GM19240 (cell line): Measurements from ENCODE around the gene LILRB2.
"Not testable (repeated sequence)": the region's sequence is repeated elsewhere in the genome, so short reads cannot be mapped to it uniquely, and the experiment has no call there.

Source experiments
- DNase-seq: peaks from one replicate; pipeline ENCODE4 v3.0.0; 2011; ENCODE audit warnings: low spot score; ENCODE audit not compliant: insufficient read length

The LILRB2 gene

DNA sequence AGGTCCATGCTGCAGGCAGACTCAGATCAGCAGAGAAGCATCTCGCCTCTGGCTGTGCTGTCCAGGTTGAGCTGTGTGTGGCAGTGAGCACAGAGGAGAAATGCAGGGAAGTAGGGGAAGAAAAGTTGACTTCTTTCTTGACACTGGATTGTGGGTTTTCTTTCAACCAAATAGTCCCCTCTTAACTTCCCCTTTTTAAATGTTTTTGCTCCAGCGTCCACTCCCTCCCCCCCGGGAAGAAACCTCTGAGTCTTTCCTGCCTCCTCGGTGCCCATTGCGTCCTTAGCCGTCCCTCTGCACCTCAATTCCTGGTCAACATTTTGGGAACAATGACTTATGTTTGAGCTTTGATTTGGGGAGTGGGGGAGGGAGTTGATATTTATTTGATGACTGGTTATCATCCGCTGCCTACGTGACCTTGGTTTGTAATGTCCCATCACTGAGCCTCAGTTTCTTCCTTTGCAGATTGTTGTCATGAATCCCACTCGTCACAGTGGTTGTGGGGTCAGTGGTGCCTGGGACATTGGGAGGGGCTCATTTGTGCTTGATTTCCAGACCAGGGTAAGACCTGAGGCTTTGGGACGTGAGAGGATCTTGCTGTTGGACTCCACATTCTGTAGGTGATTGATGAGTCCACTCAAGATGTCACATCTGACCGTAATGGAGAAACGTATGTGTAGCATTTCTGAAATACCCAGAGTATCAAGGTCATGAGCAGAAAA lies at the start of gene LILRB2:
Gene LILRB2 (minus strand): TSS at position 104 of the 722 bp plus-strand sequence. CDS start 614 bp downstream, outside the sequence.
- no peak for DNase-seq

DNA sequence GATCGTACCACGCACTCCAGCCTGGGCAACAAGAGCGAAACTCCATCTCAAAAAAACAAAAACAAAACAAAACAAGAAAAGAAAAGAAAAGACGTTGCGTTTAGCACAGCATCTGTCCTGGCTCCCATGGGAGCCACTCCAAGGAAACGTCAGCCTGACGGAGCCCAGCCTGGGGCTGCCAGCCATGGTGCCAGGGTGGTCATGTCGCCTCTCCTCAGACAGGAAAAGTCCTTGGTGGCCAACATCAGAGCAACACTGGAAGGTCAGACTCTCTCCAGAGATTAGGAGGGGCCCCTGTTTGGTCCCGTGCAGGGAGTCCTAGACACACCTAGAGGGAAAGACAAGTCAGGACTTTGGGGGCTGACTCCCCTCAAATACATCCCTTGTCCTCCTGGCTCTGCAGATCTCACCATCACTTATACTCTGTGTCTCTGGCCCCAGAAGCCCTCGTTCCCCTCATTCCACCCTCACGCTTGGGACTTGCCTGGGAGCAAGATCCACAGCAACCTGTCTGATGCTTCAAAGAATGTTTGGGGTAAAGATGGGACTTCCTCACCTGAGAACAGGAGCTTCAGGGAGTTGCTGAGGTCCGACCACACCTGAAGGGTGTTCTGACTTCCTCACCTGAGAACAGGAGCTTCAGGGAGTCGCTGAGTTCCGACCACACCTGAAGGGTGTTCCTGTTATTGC lies 48.7 kb upstream of the LILRB2 start:
- DNase-seq, result no peak

DNA sequence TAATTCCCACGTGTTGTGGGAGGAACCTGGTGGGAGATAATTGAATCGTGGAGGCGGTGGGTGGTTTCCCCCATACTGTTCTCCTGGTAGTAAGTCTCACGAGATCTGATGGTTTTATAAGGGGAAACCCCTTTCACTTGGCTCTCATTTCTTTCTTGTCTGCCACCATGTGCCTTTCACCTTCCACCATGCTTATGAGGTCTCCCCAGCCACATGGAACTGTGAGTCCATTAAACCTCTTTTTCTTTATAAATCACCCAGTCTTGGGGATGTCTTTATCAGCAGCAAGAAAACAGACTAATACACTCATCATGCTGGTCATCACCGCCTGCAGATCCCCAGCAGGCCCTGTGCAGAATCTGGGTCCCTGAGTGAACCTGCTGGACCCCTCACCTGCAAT lies 47.9 kb upstream of the LILRB2 start:
- DNase-seq, result not testable (repeated sequence)

DNA sequence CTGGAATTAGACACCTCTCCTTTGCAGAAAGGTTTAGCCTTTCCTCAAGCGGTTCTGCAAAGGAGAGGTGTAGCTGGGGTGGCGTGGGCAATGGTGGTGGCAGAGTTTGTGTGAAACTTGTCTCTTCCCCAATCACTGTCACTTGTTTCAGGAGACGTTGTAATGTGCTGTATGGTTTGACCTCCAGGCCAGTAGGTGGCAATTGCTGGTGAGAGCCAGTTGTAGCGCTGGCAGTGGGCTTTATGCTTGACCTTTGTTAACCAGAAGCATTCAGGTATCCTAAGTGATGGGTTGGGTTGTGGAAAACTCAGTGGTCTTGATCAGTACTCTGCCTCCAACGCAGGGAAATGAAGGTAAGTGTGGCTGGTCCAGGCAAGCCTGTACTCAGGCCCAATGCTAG lies 44.7 kb upstream of the LILRB2 start:
- DNase-seq, result no peak

DNA sequence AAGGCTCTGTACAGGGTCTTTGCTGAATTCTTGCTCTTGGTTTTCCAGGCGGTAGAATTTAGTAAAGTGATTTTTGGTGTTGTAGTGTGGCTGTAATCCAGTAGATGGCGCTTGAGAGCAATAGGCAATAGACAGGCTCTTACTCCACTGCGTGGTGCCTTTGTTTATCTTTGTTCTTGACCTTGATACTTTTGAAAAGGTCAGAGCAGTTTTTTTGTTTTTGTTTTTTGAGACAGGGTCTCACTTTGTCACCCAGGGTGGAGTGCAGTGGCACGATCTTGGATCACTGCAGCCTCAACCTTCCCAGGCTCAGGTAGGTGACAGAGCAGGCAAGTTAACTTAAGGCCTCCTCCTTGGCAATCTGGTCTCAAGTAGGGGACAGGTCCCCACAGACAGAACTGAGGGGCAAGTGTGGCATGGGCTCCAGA lies 44.3 kb upstream of the LILRB2 start:
- peak; percentile 46 for DNase-seq

DNA sequence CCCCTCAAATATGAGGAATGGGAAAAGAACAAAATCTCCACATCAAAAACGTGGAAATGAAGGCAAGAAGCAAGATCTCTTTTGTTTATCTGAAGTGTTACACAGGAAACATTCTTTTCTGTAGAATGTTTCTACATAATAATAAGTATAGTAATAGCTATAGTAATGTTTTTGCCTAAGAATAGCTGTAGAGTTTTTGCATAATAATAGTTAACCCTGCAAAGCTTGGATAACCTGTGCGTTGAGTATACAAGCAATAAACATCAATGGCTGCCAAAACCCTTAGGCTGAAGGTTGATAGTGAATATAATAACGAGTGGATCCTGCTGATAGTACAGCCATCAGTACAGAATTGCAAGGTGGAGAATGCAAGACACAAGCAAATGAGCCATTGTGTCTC lies 43.2 kb upstream of the LILRB2 start:
- no peak for DNase-seq

DNA sequence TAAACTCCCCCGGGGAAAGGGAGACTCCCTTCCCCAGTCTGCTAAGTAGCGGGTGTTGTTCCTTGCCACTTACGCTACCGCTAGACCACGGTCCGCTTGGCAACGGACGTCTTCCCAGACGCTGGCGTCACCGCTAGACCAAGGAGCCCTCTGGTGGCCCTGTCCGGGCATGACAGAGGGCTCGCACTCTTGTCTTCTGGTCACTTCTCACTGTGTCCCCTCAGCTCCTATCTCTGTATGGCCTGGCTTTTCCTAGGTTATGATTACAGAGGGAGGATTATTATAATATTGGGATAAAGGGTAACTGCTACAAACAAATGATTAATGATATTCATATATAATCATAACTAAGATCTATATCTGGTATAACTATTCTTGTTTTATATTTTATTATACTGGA lies 42.0 kb upstream of the LILRB2 start:
- not testable (repeated sequence) for DNase-seq

DNA sequence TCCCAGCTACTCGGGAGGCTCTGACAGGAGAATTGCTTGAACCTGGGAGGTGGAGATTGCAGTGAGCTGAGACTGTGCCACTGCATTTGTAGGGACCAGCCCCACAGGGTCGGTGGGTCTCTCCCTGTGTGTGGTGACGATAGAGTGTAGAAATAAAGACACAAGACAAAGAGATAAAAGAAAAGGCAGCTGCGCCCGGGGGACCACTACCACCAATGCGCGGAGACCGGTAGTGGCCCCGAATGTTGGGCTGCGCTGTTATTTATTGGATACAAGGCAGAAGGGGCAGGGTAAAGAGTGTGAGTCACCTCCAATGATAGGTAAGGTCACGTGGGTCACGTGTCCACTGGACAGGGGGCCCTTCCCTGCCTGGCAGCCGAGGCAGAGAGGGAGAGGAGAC lies 41.4 kb upstream of the LILRB2 start:
- not testable (repeated sequence) for DNase-seq

DNA sequence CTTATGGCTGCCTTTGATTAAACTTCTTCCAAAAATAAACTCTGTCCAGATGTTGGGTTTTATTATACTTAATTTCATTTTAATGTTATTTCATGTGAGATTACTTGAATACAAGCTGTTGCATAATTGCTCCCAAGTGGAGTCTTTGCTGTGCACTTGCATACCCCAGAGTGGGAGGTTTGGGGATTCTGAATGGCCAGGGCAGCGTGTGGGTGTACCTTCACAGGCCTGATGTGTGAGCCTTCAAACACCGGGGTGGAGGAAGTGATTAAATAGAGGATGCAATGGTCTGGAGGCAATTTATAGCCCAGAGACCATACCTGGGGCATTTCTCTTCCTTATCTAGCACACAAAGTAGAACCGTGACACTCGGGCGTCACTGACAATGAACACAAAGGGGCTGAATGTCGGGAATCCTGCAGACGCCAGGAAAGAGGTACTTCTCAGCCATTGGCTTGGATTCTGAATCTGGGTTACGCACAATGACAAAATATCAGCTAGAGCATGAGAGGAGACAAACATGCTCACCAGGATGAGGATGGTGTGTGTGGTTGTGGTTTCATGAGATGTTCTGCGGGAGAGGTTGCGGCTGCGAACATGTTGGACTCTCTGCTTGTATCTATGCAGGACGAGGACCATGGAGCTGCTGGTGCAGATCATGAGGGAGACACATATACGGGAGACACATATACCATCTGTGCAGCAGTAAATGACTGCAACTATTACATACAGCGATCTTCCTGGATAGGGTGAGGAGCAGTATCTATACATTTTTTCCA lies 39.2 kb upstream of the LILRB2 start:
- DNase-seq, result no peak

DNA sequence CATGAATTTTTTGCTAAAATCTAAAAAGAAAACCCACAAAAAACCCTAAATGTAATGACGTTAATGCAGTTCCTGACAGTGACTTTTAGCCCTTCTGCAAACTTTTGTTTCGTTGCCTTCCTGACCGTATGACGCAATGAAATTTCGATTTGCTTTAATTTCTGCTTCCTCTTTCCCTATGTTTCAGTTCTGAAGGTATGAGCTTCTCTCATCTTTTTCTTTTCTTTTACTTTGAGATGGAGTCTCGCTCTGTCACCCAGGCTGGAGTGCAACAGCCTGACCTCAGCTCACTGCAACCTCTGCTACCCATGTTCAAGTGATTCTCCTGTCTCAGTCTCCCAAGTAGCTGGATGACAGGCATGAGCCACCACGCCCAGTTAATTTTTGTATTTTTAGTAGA lies 38.1 kb upstream of the LILRB2 start:
- no peak for DNase-seq

DNA sequence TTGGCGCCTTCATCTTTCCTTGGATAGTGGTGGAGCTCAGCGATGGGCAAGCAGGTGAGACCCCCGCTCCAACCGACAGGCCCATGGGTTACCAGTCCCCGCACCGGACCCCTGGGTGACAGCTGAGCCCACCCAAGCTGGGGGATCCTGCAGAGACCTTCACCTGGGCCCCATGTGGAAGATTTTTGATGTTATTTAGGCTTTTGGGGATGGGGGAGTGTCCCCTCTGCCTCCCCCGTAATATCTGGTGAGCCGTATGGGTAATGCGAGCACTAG lies 37.0 kb upstream of the LILRB2 start:
- DNase-seq, result no peak

DNA sequence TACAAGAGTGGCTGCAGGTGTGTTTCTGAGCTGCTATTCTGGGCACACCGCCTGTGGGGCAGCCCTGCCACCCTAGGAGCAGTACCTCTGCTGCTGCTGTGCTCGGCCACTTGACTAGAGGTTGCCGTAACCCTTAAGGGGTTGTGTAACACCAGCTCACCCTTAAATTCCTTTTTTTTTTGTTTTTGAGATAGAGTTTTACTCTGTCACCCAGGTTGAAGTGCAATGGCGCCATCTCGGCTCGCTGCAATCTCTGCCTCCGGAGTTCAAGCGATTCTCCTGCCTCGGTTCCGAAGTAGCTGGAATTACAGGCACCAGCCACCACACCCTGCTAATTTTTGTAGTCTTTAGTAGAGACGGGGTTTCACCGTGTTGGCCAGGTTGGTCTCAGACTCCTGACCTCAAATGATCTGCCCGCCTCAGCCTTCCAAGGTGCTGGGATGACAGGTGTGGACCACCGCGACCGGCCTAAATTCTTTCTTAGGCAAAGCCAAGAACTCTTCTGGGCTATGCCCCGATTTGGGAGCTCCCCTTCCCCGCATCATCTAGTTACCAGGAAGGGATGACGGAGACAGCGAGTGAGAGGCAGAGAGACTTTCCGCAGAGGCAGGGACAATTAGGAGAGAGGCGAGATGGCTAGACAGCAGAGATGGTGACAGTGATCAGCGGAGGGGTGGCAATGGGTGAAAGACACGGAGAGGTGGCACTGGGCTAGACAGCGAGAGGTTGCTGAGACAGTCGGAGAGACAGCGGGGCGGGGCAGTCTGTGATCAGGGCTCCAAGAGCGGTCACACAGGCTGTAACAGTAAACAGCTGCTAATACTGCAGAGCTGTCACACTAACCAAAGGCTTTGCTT lies 36.4 kb upstream of the LILRB2 start:
- no peak for DNase-seq

DNA sequence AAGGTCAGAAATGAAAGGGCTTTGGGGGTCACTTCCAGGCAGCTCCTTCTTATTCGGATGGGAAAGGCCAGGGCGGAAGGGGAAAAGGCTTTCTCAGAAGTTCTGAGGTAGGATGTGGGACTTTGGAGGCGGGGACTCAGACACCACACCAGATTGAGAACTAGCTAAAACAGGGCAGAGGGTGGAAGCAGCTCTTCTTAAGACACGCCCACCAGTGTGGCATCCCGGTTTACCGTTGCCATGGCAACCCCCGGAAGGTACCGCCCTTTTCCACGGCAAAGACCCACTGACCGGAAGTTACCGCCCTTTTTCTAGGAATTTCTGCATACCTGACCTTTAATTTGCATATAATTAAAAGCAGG lies 35.8 kb upstream of the LILRB2 start:
- no peak for DNase-seq

DNA sequence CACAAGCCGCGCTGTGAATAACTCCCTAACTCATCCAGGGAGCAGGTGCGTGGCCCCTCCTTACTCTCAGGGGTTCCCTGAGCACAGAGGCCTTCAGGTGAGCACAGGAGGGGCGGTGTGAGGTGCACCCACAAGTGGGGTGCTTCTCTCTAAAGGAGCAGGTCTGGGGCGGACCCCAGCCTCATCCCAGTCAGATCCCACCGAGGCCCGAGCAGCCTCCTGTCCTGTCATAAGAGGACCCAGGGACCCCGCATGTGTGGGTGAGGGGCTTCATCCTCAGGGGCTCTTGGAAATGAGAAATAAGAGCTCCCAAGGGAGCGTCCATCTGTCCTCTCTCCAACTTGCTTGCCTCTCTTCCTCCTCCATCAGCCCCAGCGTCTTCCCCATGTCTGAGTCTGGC lies 35.0 kb upstream of the LILRB2 start:
- DNase-seq, result no peak

DNA sequence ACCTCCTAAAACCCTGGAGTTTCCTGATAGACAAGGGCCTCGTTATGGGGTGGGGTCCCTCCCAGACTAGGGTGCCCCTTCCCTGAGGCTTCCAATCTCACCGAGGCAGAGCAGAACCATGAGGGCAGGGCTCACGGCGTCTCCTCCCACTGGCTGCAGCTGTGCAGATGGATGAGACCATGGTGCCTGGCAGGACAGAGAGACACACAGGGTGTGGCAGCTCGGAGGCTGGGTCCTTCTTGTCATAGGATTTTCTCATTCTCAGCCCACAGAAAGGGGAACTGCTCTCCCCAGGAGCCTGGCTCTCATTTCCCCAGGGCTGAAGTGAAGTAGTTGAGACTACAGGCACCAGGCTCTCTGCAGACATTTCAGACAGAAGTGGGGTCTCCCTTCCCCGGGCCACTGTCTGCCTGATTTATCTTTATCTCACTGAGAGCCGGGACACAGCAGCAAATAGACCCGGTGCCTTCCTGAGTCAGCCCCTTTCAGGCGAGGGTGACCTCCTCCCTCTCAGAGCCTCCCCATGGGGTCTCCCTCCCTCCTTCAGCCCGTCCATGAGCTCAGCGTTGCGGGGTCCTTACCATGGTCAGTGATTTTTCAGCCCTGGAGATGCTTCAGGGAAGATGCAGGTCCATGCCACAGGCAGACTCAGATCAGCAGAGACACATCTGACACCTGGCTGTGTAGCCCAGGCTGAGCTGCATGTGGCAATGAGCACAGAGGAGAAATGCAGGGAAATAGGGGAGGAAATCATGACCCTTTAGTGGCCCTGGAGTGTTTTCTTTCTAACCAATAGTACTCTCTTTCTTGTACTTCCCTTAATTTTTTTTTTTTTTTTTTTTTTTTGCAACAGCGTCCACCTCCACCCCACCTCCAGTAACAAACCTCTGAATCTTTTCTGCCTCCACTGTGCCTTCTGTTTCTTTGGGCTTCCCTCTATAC lies 31.8 kb upstream of the LILRB2 start, which contains the start of gene LILRA5:
Gene LILRA5 (minus strand): TSS at position 731 of the 942 bp plus-strand sequence. CDS start 147 bp downstream, at position 584.
- no peak for DNase-seq

DNA sequence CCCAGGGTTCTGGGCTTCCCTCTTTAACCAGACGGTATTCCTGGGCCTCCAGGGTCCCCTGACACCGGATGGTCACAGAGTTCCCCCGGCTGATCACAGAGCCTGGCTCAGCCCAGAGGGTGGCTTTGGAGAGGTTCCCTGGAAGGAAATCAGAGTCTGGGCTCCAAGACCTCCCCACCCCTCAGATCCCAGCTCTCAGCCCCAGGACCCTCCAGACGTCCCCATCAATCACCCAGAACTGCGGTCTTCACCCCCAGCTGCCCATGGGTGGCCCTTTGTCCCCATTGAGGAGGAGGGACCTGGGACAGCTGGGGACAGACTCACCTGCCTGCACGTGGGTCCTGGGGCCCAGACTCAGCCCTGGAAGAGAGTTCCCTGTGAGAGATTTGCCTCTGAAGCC lies 31.1 kb upstream of the LILRB2 start:
- DNase-seq, result no peak

DNA sequence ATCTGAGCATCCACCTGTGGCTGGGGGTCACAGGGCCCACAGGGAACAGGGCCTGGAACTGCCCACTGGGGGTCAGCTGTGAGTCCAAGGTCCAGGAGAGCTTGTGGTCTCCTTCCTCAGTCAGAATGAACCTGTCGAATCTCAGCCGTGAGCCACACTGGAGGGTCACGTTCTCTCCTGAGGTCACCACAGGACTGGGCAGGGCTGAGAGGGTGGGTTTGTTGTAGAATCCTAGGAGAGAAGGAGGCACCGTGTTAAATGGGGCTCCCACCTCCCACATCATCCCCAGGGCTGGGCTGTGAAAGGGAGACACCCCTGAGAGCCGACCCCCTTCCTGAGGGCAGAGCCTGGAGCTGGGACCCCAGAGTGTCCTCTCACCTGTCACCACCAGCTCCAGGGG lies 30.6 kb upstream of the LILRB2 start:
- no peak for DNase-seq

DNA sequence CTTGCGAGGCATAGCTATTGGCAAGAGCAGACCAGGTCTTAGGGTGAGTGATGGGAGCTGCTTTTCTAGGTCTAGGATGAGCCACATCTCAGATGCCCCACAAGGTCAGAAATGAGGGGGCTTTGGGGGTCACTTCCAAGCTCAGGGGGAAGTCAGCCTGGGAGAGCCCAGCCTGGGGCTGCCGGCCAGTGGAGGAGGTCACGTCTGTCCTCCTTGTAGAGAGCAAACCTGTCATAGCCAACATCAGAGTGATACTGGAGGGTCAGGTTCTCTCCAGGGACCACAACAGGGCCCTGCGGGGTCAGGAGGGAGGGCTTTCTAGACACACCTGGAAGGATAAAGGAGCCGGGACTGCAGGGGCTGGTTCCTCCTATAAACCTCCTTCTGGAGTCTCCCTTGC lies 29.6 kb upstream of the LILRB2 start:
- DNase-seq, result no peak

DNA sequence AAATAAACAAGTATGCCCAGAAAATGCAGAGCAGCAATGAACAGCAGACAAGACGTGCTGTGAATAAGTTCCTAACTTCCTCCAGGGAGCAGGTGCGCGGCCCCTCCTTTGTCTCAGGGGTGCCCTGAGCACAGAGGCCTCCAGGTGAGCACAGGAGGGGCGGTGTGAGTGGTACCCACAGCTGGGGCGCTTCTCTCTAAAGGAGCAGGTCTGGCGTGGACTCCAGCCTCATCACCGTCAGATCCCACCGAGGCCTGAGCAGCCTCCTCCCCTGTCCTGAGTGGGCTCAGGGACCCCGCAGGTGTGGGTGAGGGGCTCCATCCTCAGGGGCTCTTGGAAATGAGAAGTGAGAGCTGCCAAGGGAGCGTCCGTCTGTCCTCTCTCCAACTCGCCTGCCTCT lies 28.9 kb upstream of the LILRB2 start:
- no peak for DNase-seq

DNA sequence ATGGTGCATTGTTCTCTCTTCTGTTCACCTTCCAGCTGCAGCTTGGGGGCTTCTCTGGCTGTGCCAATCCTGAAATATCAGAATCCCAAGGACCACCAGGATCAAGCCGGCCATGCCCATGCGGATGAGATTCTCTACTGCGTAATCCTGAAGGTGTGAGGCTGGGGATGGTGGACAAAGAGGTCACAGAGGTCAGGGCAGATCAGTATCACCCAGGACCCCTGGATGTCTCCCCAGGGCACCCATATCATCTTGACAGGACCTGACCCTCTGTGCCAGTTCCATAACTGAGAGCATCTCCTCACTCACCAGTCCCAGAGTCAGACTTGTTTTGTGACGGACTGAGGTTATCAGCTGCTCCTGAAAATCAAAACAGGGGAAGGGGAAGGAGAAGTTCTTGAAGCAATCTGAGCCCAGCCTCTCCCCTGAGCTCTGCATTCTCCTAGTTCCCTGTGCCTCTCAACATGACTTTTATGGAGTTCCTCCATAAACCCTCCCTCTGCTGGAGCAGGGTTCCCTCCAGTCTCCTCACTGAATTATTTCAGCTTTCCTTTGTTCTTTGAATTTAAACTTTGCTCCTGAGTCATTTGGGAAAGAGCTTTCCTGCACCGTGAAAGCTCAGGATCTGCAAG lies 26.6 kb upstream of the LILRB2 start:
- DNase-seq, result no peak
